ENCODE results near the gene PDGFA.

DNA sequence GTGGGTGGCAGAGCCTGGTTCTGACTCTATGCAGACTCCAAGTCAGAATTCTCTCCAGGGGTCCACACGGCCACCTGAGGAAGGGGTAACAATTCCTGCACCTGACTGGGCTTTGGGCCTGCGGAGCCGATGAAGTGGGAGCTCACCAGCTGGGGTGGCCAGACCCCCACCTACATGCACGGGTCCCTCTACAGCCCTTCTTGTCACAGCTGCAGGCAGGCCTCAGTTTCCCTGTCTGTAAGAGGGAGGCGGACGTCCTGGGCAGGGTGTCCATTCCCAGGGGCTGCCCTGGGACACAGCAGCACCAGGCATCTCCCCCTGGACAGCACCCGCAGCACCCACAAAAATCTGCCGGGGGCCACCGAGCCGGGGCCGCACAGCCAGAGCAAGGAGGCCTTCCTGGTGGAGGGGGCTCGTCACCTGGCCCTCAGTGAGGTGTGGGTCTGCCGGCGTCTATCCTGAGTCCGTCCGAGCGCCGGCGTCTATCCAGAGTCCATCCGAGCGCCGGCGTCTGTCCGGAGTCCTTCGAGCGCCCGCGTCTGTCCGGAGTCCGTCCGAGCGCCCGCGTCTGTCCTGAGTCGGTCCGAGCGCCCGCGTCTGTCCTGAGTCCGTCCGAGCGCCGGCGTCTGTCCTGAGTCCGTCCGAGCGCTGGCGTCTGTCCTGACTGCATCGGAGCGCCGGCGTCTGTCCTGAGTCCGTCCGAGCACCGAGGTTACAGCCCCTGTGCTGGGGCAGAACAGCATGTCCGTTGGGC is 65.1 kb downstream of the PDGFA start:
- TF ChIP-seq, protein P1, sequence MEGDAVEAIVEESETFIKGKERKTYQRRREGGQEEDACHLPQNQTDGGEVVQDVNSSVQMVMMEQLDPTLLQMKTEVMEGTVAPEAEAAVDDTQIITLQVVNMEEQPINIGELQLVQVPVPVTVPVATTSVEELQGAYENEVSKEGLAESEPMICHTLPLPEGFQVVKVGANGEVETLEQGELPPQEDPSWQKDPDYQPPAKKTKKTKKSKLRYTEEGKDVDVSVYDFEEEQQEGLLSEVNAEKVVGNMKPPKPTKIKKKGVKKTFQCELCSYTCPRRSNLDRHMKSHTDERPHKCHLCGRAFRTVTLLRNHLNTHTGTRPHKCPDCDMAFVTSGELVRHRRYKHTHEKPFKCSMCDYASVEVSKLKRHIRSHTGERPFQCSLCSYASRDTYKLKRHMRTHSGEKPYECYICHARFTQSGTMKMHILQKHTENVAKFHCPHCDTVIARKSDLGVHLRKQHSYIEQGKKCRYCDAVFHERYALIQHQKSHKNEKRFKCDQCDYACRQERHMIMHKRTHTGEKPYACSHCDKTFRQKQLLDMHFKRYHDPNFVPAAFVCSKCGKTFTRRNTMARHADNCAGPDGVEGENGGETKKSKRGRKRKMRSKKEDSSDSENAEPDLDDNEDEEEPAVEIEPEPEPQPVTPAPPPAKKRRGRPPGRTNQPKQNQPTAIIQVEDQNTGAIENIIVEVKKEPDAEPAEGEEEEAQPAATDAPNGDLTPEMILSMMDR (IDR thresholded peaks at IDR 0.05), result no peak
- TF ChIP-seq POLR2A (IDR thresholded peaks at IDR 0.05), result no peak
